NCI-H2196 (cell line): ENCODE measurements around the gene AFF3.

ENCODE experiments used
- DNase-seq: peaks from one replicate; lab custom pipeline; 2025; ENCODE audit not compliant: unreplicated experiment; lab: John Stamatoyannopoulos, UW

Gene AFF3

DNA sequence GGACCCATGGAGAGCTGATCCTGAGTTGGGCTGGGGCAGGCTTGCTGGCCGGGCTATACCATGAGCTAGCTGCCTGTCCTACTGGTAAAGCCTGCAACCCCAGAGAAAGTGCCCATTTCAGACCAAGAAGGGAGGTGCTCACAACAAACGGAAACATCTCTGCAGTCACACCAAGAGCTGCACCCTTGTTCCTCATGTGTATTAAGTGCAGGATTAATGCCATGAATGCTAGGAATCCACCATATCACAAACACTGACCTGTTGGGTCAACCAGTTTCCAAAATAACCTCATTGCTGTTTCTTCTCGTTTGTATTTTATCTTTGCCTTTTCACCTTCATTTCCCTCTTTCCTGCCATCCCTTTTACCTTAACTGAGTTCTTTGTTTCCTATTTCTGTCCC lies 69.9 kb downstream of the AFF3 start:
- DNase-seq = no peak

DNA sequence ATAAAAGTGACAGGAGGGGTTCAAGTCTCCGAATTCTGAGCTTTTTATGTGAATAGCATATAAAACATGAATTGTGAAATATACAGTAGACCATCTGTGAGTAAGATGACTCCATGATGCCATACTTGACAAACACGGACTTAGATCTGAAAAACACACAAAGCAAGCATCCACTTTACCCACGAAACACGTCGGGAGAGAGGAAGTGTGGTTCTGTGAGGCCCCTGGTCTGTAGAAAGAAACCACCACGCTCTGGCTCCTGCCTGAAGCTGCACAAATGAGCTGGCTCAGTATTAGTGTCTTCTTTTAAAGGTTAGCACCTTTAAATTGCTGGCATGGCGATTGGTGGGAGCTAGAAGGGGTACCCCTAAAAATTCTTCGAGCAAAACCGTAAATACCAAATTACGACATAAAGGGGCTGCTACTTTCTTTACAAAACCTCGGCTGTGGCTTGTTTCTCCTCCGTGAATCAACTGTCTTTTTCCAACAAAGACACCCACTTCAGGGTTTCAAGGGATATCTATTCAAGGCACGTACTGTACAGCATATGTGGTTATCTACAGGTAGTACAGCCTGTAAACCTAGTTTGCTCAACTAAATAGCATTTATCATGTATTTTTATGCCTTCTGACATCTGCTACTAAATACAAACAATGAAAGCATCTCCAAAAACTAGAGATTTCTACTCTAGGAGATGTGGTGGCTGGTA lies 70.9 kb downstream of the AFF3 start:
- no peak for DNase-seq

DNA sequence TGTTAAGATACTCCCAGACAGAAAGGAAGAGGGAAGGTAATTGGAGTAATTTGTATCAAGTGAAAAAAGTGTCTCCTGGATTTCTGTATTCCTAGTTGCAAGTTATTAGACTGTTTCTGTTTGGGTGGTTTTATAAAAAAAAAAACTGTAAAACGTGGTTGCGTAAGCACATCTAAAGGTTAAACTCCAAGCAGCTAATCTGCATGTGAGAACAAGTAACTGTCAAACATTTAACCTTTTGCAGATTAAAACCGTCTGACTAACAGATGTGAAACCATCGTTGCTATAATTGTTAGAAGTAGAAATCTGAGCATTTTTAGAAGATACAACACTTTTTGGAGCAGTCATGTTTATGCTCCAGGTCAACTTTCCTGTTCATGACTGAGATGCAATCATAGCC lies 72.3 kb downstream of the AFF3 start:
- no peak for DNase-seq

DNA sequence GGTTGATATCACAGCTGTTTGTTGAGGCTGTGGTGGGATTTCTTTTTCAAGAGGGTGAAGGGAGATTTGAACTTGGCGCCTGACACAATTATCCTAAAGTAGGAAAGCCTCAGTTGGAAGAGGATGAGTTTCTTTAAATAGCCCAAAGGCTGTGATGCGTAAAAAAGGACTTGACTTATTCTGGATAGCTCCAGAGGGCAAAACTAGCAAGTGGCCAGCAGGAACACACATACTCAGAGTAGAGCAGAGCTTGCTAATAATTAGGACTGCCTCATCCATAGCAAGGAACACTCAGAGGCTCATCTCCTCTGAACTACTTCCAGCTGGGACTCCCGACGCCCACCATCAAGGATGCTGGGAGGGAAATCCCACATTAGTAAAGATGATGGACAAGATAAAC lies 74.0 kb downstream of the AFF3 start:
- no peak for DNase-seq

DNA sequence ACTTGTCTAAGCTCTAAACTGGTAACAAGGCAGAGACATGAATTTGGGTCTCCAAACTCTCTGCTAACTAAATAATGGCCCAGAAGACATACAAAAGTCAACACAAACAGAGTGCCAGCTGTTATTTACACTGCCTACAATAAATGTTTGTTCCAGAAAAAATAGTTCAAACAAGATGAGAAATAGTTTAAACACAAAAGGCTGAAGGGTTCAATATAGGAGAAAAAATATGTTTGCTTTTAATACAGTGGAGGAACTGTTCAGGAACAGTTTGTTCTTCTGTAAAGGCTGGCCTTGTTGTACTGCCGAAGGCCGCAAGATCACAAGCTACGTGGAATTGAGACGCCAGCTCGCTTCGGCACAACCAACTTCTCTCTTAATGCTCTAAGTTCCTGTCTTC lies 74.6 kb downstream of the AFF3 start:
- no peak for DNase-seq

DNA sequence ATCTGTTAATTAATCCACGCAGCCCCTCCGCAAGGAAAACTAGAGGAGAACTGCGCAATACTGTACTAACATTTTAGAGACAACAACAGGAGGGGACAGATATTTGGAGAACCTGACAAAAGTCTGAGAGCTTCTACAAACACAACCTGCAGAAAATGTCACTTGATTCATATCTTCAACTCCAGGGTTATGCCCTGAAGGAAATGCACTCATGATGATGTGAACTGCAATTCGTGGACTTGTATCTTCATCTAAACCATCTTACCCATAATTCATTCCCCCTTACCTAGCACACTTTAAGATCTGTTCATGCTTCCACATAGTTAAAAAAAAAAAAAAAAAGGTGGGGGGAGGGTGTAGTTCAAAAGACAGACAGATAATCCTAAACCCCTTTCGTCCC lies 75.5 kb downstream of the AFF3 start:
- DNase-seq = no peak

DNA sequence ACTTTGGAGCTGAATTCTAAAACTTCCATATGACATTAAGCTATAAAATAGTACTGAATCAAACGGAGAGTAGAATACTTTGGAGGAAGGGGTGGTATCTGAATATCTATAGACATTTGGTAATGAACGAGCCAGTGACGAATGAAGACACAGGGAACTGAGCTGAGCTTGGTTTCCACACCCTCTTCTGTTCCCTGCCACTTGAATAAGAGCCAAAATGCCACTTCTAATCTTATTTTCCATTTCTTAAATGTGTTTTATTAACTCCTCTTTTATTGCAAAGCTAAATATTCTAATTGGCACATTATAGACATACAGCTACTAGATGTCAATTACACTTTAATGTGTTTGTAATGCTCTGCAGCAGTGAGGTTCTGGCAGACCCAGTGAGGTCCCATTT lies 76.1 kb downstream of the AFF3 start:
- no peak for DNase-seq

DNA sequence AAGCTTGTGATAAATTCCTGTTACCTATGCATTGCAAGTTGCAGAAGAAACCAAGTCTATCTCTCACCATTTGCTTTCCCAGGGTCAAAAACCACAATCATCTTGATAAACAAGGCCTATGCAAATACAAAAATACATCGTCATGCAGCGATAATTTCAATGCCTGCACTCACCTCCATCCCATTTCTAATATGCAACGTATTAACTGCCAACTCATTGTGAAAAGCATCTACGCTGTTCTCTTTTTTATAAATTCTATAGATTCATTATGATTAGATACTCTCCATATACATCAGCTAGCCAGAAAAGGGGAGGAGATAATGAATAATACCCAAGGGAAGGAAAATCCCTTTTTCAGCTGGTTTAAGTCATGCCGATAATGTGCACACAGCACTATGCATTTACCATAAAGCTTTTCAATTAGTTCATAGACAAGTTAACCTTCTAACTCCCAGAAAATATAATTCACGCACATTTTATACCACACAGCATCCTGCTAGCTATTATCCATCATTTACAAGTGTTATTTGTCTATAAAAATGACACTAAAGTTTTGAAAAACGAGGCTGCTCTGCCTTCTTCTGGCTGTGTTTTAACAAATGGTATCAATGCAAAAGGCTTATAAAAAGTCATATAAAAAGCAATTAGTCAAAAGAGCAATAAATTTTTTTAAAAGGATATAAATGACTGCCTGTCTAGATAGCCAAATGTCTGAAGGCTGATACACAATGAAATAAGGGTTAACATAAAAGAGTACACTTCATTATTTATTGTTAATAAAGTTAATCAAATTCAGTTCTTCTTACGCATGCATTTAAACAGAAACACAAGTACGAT lies 77.6 kb downstream of the AFF3 start:
- DNase-seq = no peak

DNA sequence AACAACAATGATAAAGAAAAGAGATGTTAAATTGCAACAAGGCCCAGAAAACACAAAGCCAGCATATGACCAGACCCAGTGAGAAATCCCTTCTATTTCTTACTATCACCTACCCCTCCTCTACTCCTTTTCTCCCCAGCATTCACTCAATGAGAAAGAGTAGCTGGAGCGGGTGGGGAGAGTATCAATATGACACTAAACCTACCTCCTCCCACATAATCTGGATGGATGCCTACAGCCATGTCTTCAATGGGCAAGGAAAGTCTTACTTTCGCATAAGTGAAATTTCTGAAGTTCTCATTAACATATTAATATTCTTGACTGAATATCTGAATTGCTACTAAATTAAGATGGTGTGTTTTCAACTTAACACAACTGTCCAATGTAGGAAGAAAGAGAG lies 78.2 kb downstream of the AFF3 start:
- no peak for DNase-seq

DNA sequence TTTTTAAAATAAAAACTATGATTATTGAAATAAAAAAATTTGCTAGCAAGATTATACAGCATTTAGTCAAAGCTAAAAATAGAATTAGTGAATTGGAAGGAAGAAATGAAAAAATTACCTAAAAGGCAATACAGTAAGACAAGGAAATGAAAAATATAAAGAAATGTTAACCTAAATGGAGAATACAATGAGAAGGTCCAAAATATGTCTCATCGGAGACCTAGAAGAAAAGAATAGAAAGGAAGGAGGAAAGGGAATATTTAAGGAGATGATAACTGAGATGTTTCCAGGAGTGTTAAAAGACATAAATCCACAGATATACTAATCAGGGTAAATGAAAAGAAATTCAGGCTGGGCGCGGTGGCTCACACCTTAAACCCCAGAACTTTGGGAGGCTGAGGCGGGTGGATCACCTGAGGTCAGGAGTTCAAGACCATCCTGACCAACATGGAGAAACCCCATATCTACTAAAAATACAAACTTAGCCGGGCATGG lies 78.9 kb downstream of the AFF3 start:
- no peak for DNase-seq

DNA sequence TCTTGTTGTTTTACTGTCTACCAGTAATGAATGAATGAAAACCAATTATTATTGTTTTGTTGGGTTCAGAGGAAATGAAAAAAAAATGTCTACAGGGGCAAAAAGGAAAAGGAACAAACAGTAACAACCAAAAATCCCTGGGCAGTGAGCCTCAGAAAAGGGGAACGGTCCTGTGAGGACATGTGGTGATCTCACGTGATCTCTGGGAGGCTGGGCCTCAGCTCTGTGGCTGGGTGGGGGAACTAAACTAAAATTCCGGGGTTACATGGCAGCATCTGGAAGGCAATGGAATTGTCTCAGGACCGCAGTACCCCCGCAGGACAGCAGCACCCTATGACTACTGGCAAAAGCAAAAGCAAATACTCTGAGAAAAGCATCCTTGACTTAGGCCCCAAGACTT lies 80.1 kb downstream of the AFF3 start:
- DNase-seq = no peak

DNA sequence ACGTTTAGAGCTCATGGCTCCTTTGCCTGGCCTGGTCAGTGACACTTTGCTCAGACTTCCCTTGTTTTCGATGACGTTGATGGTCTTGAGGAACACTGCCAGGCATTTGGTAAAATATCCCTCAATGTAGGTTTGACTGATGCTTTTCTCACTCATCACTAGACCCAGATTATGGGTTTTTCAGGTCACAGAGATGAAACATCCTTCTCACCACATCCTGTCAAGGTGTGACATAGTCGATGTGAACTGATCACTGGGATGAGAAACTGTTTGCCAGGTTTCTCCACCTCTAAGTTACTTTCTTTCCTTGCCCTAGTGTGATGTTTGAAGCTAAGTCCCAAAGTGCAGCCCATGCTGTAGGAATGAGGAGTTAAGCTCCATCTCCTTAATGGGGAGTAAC lies 81.5 kb downstream of the AFF3 start:
- DNase-seq = no peak

DNA sequence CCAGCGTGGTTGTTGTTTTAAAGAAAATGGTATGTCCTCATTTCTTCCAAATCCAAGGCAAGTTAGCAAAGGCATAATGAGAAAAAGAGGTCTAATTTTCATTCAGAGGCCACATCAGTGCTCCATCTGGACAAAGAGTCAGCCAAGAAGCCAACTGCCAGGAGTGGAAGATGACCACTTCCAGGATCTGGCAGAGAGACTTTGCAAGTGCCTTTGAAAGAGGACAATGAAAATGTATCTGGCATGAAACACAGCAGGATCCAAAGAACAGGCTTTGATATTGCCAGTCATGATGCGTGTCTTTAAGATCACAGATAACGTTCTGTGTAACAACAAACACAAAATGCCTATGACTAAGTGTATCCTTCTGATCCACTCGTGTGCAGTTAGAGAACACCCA lies 82.8 kb downstream of the AFF3 start:
- DNase-seq = no peak

DNA sequence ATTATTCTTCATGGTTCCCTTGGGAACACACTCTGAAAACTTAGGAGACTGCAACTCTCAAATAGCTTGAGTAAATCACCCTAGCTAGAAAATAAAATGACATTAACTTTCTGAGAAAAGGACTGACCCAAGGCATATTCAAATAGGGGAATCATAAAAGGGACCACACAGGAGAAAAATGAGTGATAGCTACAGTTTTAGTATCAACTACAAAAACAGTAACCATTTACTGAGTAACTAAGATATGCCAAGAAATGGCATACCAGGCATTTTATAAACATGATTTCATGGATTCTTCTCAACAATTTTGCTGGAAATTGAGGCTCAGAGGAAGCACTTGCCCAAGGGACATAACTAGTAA lies 84.5 kb downstream of the AFF3 start:
- no peak for DNase-seq

DNA sequence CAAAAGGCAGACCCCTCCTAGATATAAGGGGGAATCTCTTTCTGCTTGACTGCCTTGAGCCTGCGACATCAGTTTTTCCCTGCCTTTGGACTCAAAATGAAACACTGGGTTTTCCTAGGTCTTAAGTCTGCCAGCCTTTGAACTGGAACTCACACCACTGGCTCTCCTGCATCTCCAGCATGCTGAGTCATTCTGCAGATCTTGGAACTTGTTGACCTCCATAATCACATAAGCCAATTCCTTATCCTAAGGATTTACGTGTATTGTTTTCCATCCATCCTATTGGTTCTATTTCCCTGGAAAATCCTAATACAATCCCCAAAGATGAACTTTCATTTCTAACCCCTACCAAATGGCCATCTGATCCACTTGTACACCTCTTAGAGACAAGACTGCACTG lies 88.0 kb downstream of the AFF3 start:
- DNase-seq = no peak

DNA sequence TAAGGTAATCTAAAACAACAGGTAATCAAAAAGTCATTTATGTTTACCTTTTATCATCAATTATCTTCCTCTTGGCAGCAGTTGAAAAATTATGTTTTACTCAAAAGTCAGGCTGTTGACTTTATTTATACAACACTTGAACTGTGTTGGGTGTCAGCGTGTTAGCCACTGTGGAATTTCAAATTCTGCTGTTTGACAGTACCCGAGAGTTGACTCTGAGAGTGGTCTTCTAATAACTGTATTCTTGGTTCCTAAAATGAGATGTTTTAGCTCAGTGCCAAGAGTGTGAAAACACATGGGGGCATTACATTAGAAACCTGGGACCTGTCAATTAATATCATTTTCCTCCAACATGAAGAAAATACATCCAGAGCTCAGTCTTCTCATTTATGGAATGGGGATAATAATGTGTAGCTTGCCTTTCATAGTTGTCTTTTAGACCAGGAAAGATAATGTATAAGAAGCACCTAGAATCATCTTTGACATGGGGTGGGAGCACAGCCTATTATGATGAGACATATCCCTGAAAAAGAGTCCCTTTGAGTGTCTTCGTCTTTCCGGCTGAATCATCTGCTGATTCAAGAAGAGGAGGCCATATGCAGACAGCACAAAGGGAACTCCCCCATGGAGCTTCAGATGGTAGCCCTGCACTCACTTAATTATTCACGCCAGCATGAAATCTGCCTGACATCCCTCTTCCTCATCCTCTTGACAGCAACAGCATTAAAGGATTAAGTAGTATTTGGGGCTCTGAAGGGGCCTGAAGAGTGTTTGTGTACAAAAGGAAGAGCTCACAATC lies 89.1 kb downstream of the AFF3 start:
- DNase-seq = no peak

DNA sequence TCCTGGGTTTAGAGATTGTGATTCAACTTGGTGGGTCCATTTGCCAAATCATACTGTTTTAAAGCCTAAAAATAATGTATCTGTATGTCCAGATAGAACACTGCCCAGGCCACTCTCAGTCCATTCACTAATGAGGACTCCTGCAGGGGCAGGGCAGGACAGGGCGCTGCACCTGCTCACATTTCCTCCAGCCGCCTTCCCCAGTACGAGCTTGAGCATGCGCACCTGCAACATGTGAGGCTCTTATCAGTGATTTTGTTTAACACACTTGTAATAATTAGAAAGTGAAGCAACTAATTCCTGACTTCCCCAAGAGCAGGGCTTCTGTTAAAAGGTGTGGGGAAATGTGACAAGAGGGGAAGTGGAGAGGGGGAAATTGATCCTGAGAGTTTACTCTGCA lies 89.7 kb downstream of the AFF3 start:
- DNase-seq = no peak

DNA sequence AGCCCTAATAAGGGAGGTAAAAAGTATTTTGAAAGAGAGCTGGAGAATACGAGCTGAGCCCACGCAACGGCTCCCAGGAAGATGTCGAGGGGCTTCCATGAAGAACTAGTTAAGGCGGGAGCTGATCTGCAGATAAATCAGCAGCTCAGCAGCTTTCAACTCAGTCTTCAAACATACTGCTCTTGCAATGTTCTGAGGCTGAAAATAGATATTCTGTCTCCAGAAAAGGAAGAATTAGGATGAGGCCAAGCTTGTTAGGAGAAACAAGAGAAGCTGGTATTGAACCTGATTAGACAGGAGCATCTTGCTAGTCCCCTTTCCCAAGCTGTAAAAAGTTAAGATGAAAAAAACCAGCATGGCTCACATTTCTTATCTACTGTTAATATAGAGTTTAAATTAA lies 91.1 kb downstream of the AFF3 start:
- no peak for DNase-seq

DNA sequence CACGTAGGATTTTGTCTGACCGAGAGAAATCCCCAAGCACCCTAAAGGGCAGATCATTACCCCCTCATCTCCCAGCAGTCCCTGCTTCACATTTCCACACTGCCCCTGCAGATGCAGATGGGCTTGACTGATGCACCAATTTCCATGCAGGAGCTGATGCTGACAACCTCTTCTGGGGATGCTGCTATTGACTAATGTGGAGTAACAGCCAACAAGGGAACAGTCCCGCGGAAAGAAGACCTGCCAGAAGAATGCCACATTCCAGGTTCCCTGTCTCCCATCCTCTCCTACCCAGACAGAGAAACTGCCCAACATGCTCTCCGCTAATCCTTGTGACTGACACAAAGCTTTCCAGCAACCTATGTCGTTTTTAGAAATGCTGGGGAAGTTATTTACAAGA lies 91.7 kb downstream of the AFF3 start:
- DNase-seq = no peak

DNA sequence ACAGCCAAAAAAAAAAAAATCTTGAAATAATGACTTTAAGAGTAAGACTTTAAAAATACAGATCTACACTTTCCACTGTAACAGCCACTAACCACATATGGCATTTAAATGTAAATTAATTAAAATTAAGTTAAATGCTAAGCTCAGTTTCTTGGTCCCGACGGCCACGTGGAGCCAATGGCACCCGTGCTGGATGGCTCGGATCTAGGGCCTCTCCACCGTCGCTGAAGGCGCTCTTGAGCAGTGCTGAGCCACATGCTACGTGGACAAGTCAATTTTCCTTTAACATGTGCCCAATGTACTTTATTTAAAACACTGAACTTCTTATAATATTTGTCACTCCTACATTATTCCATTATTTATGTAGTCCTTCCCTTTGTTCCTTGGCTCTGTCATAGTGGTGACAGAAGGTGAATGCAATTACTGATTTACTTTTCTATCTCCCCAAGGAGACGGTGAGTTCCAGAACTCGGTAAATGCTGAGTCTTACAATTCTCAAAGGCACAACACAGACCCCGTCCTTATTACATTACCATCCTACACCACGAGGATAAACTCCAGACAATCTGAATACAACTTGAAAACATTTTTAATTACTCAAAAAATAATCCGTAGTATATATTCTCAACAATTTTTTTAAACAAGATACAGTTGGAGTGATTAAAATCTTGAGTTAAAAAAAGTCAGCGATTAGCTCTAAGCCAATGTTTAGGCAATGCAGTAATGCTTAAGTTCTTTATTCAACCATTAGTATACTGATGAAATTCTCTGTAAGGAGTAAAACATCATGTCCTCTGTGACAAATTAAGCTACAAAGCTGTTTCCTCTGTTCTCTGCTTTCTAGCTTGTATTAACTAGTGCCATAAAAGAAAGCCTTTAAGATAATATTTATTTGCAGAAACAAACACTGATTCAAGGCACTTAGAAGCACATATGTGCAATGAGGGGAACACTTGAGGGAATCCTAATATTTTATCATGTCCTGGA lies 95.1 kb downstream of the AFF3 start:
- DNase-seq = no peak

DNA sequence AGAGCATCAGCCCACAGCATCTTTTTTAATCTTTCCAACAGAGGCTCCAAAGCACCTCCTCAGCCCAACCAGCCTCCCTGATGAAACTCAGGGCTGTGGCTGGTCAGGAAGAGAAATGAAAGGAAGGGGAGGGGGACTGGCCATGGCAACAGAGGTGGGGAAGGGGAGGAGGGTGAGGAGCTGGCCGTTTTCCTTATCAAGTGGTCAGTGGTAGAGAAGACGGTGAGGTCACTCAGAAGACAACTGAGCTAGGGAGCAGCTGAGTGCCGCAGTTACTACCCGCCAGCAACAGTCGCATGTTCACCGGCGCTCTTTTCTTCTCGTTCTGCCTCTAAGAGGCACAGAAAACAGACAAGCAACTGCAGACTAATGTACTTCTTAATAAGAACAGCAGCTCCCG lies 97.4 kb downstream of the AFF3 start:
- DNase-seq = no peak
